ENCODE results near the gene TGM4.

Gene TGM4

DNA sequence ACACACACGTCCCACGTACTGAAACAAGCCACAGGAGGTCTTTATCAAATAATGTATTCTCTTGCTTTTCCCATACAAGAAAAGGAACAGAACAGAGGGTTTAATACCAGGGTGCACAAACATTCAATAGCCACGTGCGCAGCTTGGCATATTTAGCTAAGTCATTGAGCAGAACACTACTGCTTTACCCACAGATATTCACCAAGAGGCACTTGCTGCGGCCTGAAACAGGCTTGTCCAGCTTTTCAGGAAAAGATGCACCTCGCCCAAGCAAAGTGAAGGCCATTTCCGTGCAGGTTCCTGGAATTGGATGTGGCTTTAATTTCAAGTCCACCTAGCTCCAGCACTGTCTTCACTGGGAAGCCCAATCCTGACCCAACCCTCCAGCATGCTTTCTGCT is 84.0 kb downstream of the TGM4 start:
- Histone ChIP-seq H3K4me3 (no peak overlapping the region), H3K27me3 (no peaks in the 10 kb centered on the region), H3K9ac (no peak overlapping the region), H3K27ac (no peak overlapping the region), H3K4me1 (peaks cover 37% of the 10 kb centered on the region), H4K20me1 (peaks cover 91% of the 10 kb centered on the region), H3K4me2 (no peak overlapping the region), H3K36me3 (peaks cover 54% of the 10 kb centered on the region), H3K9me3 (no peaks in the 10 kb centered on the region)
- no peak for TF ChIP-seq Cebpa-rat (IDR thresholded peaks at IDR 0.05)

DNA sequence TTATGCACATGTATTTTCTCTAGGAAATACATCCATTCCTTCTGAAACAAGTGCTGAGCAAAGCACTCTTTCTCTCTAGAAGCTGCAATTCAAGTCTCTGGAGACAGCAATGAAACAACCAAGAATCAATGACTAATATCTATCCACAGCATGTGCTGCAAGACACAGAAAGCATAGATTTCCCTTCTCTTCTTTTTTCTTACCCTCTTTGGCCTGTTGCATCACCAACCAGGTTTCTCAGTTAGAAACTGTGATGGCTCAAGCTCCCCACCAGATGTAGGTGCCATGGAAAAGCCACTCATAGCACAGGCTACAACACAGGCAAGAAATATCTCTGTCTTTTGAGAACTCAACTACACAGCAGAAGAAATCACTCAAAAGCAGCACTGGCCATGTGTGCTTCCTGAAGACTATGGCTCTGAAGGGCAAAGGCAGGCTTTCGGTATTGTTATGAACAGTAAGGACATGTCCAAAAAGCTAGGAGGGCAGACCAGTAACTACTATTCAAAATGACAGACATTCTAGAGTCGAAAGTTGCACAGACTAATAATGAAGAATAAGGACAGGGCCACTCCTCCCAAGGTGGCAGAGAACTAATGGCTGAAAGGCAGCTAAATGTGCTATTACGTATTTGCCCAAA is 86.1 kb downstream of the TGM4 start:
- H3K4me2 ChIP-seq: no peak overlapping the region
- H3K9ac ChIP-seq: no peak overlapping the region
- peaks cover 49% of the 10 kb centered on the region for H3K36me3 ChIP-seq
- no peaks in the 10 kb centered on the region for H3K27me3 ChIP-seq
- H3K4me1 ChIP-seq: peaks cover 35% of the 10 kb centered on the region
- TF ChIP-seq Cebpa-rat (IDR thresholded peaks at IDR 0.05): no peak
- H3K27ac ChIP-seq: no peak overlapping the region
- H3K9me3 ChIP-seq: no peaks in the 10 kb centered on the region
- no peak overlapping the region for H3K4me3 ChIP-seq
- peaks cover 94% of the 10 kb centered on the region for H4K20me1 ChIP-seq

DNA sequence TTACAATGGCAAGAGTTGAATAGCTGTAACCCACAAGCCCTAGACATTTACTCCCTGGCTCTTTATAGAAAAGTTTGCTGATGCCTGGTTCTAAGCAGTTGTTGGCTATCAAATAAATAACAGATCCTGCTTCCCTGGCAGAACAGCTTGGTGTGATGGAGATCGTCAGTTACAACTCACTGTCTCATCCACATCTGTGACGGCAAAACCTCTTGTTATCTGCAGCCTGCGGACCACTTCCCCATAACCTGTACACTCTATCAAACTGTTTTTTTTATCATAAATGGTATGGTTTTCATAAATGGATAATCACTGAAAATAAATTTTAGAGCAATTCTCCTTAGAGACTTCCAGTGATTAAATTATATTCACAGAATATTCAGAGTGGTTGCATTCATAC is 87.5 kb downstream of the TGM4 start:
- Histone ChIP-seq H3K4me3 (no peak overlapping the region), H3K27ac (no peak overlapping the region), H3K9me3 (no peaks in the 10 kb centered on the region), H3K4me1 (peaks cover 30% of the 10 kb centered on the region), H3K9ac (no peak overlapping the region), H3K36me3 (peaks cover 35% of the 10 kb centered on the region), H4K20me1 (peaks cover 93% of the 10 kb centered on the region), H3K27me3 (no peaks in the 10 kb centered on the region), H3K4me2 (peak overlapping the region; percentile 39)
- no peak for TF ChIP-seq Cebpa-rat (IDR thresholded peaks at IDR 0.05)

GRCh38 chr3:44962621-44963393 is 88.4 kb downstream of the TGM4 start:
- Histone ChIP-seq H3K4me3 (no peak overlapping the region), H3K36me3 (peaks cover 26% of the 10 kb centered on the region), H3K4me1 (peaks cover 40% of the 10 kb centered on the region), H3K9ac (no peak overlapping the region), H3K9me3 (no peaks in the 10 kb centered on the region), H3K27ac (no peak overlapping the region), H3K27me3 (no peaks in the 10 kb centered on the region), H3K4me2 (peak overlapping the region; percentile 39), H4K20me1 (peaks cover 91% of the 10 kb centered on the region)
- no peak for TF ChIP-seq Cebpa-rat (IDR thresholded peaks at IDR 0.05)

DNA sequence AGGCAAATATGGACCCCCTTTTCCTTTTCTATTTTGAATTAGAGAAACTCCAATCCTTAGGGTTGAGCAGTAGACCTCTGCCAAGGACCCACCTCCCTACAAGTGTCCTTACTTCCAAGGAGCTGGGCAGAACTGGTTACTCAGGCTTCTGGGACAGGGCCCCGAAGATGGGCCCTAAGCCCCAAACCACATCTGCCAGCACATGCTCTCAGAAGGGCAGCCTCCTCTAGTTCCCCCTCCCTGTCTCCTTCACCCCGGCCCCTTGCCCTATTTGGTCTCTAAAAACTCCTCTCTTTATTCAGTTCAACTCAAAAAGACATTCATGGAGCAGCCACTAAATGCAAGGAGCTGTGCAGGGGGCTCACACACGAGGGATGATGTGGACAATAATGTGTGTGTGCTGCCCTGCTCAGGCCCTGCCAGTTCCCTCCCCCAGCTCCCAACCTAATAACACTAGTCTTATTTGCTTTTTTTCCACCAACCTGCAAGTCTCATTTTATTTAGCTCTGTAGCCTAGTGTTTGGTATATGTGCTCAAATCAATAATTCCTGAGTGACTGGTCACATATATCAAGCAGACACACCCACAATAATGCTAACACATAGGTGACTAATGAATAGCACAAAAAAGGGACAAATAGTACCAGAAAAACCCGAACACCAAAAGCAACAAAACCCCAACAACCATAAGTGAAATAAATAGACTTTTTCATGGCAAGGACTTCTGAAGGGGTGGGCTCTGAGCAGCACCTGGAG is 89.3 kb downstream of the TGM4 start:
- no peak for TF ChIP-seq Cebpa-rat (IDR thresholded peaks at IDR 0.05)
- Histone ChIP-seq H3K9me3 (no peaks in the 10 kb centered on the region), H3K4me2 (no peak overlapping the region), H3K27me3 (no peaks in the 10 kb centered on the region), H4K20me1 (peaks cover 93% of the 10 kb centered on the region), H3K36me3 (peaks cover 17% of the 10 kb centered on the region), H3K4me1 (peaks cover 49% of the 10 kb centered on the region), H3K9ac (no peak overlapping the region), H3K27ac (no peak overlapping the region), H3K4me3 (no peak overlapping the region)
